ENCODE data around the gene ZNF76. TPM values are rescaled to one million over a fixed set of nuclear protein-coding genes. Genes with fewer than 3 reads are reported as not detected.

ZNF76 gene
- total and polyA plus RNA-seq, 9 of the 15 experiments (the other 6 are each of a cell fraction or from before 2014, with no cell fraction given) = 1.2 to 17.8 (median 10.7) TPM

DNA sequence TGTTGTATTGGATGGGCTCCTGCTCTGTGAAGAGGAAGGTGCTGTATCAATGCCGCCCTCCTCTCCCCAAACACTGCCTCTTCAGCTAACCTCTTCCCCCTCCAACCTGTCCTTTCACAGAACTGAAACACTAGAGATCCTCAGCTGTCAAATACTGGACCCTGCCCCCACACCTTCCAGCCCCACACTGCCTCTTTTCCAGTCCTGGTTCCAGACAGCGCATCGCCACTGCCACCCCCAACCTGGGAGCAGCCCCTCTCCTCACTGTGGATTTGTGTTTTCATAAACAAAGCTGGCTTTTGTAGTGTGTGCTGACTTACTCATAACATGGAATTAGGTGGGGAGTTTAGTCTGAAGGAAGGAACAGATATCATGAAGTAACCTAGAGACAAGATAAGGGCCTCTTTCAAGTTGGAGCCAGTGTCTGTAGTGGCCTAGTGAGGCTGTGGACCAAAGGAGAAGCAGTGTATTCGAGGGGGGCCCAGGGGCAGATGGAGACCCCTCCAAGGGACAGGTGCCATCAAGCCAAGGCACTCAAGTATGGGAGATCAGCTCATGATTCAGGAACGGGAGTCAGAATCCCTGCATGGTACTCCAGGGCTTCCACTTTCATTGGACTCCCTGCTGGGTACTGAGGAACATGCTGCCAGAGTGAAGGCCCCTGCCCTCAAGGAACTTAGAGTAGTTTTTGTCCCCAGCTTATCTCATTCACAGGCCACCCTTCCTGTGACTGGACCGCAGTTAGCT is 43.7 kb upstream of the ZNF76 start (continued):
- no peak for TF ChIP-seq TSHZ1 (CRISPR knock-in tag; IDR thresholded peaks at IDR 0.05)

DNA sequence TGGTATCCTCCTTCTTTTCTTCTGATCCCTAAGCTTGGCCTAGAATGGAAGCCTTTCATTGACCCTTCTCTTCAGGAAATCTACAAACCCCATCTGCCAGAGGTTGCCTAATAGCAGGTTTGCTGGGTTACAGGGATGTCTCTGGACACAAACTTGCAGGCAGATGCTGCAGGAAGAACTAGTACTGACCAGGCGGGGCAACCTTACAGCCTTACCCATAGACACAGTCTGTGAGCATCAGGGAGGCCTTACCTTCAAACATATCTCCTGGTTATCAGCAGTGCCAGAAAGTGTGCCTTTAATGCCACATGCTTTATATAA is 43.2 kb upstream of the ZNF76 start:
- Histone ChIP-seq H3K27me3 (ENCODE audit: control insufficient read depth in 2 of 2, insufficient read depth in 2 of 2, low read length in 2 of 2) (peaks cover 48 to 70% of the 10 kb centered on the region in 2 experiments), H2AFZ (ENCODE audit: low read depth, low read length) (no peak overlapping the region), H3K36me3 (ENCODE audit: control insufficient read depth, insufficient read depth, low read length) (no peaks in the 10 kb centered on the region), H4K20me1 (replicated peaks; ENCODE audit: control insufficient read depth, insufficient read depth, low read length) (peaks cover 13% of the 10 kb centered on the region; the same call in 1 of the 2 replicates), H3K9me1 (ENCODE audit: control insufficient read depth, insufficient read depth, low read length) (no peaks in the 10 kb centered on the region), H3K79me2 (ENCODE audit: control insufficient read depth, insufficient read depth, low read length) (no peaks in the 10 kb centered on the region), H3K9me3 (replicated peaks; ENCODE audit: control insufficient read depth, insufficient read depth, low read depth, low read length) (no peaks in the 10 kb centered on the region), H3K4me2 (ENCODE audit: insufficient read depth, low read length) (no peak overlapping the region), H3K9ac (ENCODE audit: insufficient read depth in 1 of 2, low read depth in 2 of 2, low read length in 2 of 2) (no peak overlapping the region), H3K4me3 (no peak overlapping the region), H3K27ac (ENCODE audit: extremely low read depth, low read depth, low read length) (no peak overlapping the region), H3K4me1 (replicated peaks in 1 of 2; ENCODE audit: control insufficient read depth in 2 of 2, insufficient read depth in 2 of 2, low read length in 2 of 2) (peaks cover 4 to 22% of the 10 kb centered on the region in 2 experiments; a peak in 4 of 5 replicates)
- ATAC-seq (no peak), DNase-seq (ENCODE audit: extremely low read depth in 1 of 4, low spot score in 3 of 4) (no peak), FAIRE-seq (no peak)
- 25% methylated on average over 1 of the region's 1 CpG for WGBS (ENCODE audit: insufficient coverage, low coverage, missing lambda C conversion rate)
- POLR2A ChIA-PET = interaction anchor here (0.6 to 1.8 kb wide), 6 partner anchors 9 to 43 kb away, joined by 3 to 9 read pairs (median 3); partner anchors contain the start of gene ZNF76
- BruUV-seq (replicated peaks) = no TSS peak
- in situ Hi-C loops (cut with MboI) (no loop called here), intact Hi-C loops (cut with micrococcal nuclease) (no loop called here)
- CTCF ChIA-PET (ENCODE audit: low intra/inter-chr PET ratio) = no interaction called here
- TF ChIP-seq ZNF444 (CRISPR knock-in tag; IDR thresholded peaks at IDR 0.05) (no peak), CEBPB (tag; IDR thresholded peaks at IDR 0.05) (peak; percentile 57), NCOA1 (IDR thresholded peaks at IDR 0.05; ENCODE audit: low read depth) (no peak)
- TF ChIP-seq, protein P1, sequence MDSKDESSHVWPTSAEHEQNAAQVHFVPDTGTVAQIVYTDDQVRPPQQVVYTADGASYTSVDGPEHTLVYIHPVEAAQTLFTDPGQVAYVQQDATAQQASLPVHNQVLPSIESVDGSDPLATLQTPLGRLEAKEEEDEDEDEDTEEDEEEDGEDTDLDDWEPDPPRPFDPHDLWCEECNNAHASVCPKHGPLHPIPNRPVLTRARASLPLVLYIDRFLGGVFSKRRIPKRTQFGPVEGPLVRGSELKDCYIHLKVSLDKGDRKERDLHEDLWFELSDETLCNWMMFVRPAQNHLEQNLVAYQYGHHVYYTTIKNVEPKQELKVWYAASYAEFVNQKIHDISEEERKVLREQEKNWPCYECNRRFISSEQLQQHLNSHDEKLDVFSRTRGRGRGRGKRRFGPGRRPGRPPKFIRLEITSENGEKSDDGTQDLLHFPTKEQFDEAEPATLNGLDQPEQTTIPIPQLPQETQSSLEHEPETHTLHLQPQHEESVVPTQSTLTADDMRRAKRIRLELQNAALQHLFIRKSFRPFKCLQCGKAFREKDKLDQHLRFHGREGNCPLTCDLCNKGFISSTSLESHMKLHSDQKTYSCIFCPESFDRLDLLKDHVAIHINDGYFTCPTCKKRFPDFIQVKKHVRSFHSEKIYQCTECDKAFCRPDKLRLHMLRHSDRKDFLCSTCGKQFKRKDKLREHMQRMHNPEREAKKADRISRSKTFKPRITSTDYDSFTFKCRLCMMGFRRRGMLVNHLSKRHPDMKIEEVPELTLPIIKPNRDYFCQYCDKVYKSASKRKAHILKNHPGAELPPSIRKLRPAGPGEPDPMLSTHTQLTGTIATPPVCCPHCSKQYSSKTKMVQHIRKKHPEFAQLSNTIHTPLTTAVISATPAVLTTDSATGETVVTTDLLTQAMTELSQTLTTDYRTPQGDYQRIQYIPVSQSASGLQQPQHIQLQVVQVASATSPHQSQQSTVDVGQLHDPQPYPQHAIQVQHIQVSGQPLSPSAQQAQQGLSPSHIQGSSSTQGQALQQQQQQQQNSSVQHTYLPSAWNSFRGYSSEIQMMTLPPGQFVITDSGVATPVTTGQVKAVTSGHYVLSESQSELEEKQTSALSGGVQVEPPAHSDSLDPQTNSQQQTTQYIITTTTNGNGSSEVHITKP (IDR thresholded peaks at IDR 0.05; ENCODE audit: partially characterized antibody) = no peak

Measured in K562 (cell line).